Suppressor macrophage treated with lipopolysaccharide for 1 hour (primary cell): ENCODE results near the gene ZNF776.
A peak's percentile ranks its signal among the peaks of the same experiment; 100 is the strongest.
"Not testable (repeated sequence)": the region's sequence is repeated elsewhere in the genome, so short reads cannot be mapped to it uniquely, and the experiment has no call there.

ENCODE experiments used
- DNase-seq, 3 donors: peaks; one replicate each; pipeline ENCODE4 v3.0.0-alpha.2; 2020 to 2022

Gene ZNF776

GRCh38 chr19:57746580-57747471, at the start of gene ZNF776:
Gene ZNF776, plus strand, starts transcription at chr19:57746815. Its CDS starts 244 bp downstream, at chr19:57747059.
- DNase-seq: peak; percentile 91 to 96 (median 95)

- DNase-seq: no peak
Measured at GRCh38 chr19:57701625-57702024, 45.0 kb upstream of the ZNF776 start.

GRCh38 chr19:57706346-57706745, 40.3 kb upstream of the ZNF776 start:
- no peak for DNase-seq

- DNase-seq: no peak
Measured at GRCh38 chr19:57708641-57709361, 37.8 kb upstream of the ZNF776 start, which contains the start of gene ZNF154. Gene ZNF154, minus strand, starts transcription at chr19:57709204. Its CDS starts 233 bp downstream, at chr19:57708971.

GRCh38 chr19:57709616-57710015, 37.0 kb upstream of the ZNF776 start:
- no peak for DNase-seq

GRCh38 chr19:57712222-57712621, 34.4 kb upstream of the ZNF776 start:
- no peak for DNase-seq

GRCh38 chr19:57719424-57719823, 27.2 kb upstream of the ZNF776 start:
- DNase-seq: no peak

GRCh38 chr19:57719901-57720519, 26.6 kb upstream of the ZNF776 start:
- no peak for DNase-seq

- no peak for DNase-seq
Measured at GRCh38 chr19:57720878-57721277, 25.7 kb upstream of the ZNF776 start.

- peak; percentile 47 to 55 (median 53) for DNase-seq
Measured at GRCh38 chr19:57738320-57738719, 8.3 kb upstream of the ZNF776 start.

- DNase-seq: not testable (repeated sequence)
Measured at GRCh38 chr19:57738770-57739169, 7.8 kb upstream of the ZNF776 start.

GRCh38 chr19:57747472-57747807, 825 bp downstream of the ZNF776 start:
- no peak for DNase-seq

GRCh38 chr19:57748029-57748428, 1.4 kb downstream of the ZNF776 start:
- DNase-seq: no peak

GRCh38 chr19:57754091-57754673, 7.6 kb downstream of the ZNF776 start:
- no peak for DNase-seq

GRCh38 chr19:57755031-57755430, 8.4 kb downstream of the ZNF776 start:
- DNase-seq: no peak

GRCh38 chr19:57757941-57758340, 11.3 kb downstream of the ZNF776 start:
- DNase-seq: no peak

- no peak for DNase-seq
Measured at GRCh38 chr19:57759096-57759495, 12.5 kb downstream of the ZNF776 start.

- DNase-seq: peak; percentile 95 to 96 (median 96)
Measured at GRCh38 chr19:57769345-57770131, 22.9 kb downstream of the ZNF776 start, which contains the start of gene ZNF586. Gene ZNF586, plus strand, starts transcription at chr19:57769676. Its CDS starts 167 bp downstream, at chr19:57769843.

GRCh38 chr19:57771417-57771816, 24.8 kb downstream of the ZNF776 start:
- peak; percentile 17 to 33 (median 24) for DNase-seq

- DNase-seq: peak in 1 of 3 donors; percentile 33
Measured at GRCh38 chr19:57773488-57773887, 26.9 kb downstream of the ZNF776 start.

GRCh38 chr19:57776764-57777296, 30.2 kb downstream of the ZNF776 start:
- no peak for DNase-seq

- DNase-seq: no peak
Measured at GRCh38 chr19:57778336-57778735, 31.7 kb downstream of the ZNF776 start.
